Mesendoderm (in vitro differentiated cells): Measurements from ENCODE around the gene MYO1C.

Source experiments
- DNase-seq: peaks from one replicate; pipeline ENCODE4 v3.0.0; 2013
- H2AK5ac ChIP-seq: 2 replicates; pipeline ENCODE4 v1.6.1; 2013; ENCODE audit warnings: low read length, inconsistent platforms
- H2BK120ac ChIP-seq: 2 replicates; pipeline ENCODE4 v1.6.1; 2013; ENCODE audit warnings: low read depth, mild to moderate bottlenecking, low read length, moderate library complexity, mixed read lengths
- H2BK15ac ChIP-seq: replicated peaks from 2 replicates; pipeline ENCODE4 v1.6.1; 2013; ENCODE audit warnings: low read depth, mild to moderate bottlenecking, moderate library complexity
- H2BK5ac ChIP-seq: 2 replicates; pipeline ENCODE4 v1.6.1; 2013; ENCODE audit warnings: low read length, inconsistent platforms
- H3K18ac ChIP-seq: 2 replicates; pipeline ENCODE4 v1.6.1; 2013; ENCODE audit warnings: mild to moderate bottlenecking, low read length, mixed read lengths
- H3K23ac ChIP-seq: one replicate; pipeline ENCODE4 v1.6.1; 2013; ENCODE audit warnings: low read length
- H3K27ac ChIP-seq: 2 replicates; pipeline ENCODE4 v1.5.1; 2013; ENCODE audit warnings: low read depth, mild to moderate bottlenecking, inconsistent platforms, low read length, moderate library complexity
- H3K27me3 ChIP-seq: 2 replicates; pipeline ENCODE4 v1.6.1; 2013; ENCODE audit warnings: low read length, control low read depth, mild to moderate bottlenecking, inconsistent platforms; ENCODE audit not compliant: insufficient read depth, poor library complexity
- H3K36me3 ChIP-seq: 2 replicates; pipeline ENCODE4 v1.6.1; 2013; ENCODE audit warnings: low read length, inconsistent platforms; ENCODE audit not compliant: control insufficient read depth, insufficient read depth
- H3K4ac ChIP-seq: one replicate; pipeline ENCODE4 v1.6.1; 2013; ENCODE audit warnings: low read depth, mild to moderate bottlenecking, low read length, moderate library complexity
- H3K4me1 ChIP-seq: 2 replicates; pipeline ENCODE4 v1.6.1; 2013; ENCODE audit warnings: low read depth, low read length, inconsistent platforms; ENCODE audit not compliant: control insufficient read depth
- H3K4me2 ChIP-seq: 2 replicates; pipeline ENCODE4 v1.6.1; 2013; ENCODE audit warnings: low read length
- H3K4me3 ChIP-seq: 2 replicates; pipeline ENCODE4 v1.5.1; 2013; ENCODE audit warnings: mild to moderate bottlenecking, low read length
- H3K56ac ChIP-seq: one replicate; pipeline ENCODE4 v1.6.1; 2013; ENCODE audit warnings: low read length
- H3K79me1 ChIP-seq: 2 replicates; pipeline ENCODE4 v1.6.1; 2013; ENCODE audit warnings: low read length, inconsistent platforms
- H3K79me2 ChIP-seq: 2 replicates; pipeline ENCODE4 v1.6.1; 2013; ENCODE audit warnings: mild to moderate bottlenecking, low read length; ENCODE audit not compliant: control insufficient read depth, insufficient read depth
- H3K9ac ChIP-seq: 2 replicates; pipeline ENCODE4 v1.6.1; 2013; ENCODE audit warnings: low read length, inconsistent platforms
- H4K5ac ChIP-seq: one replicate; pipeline ENCODE4 v1.6.1; 2013; ENCODE audit warnings: low read length
- H4K8ac ChIP-seq: one replicate; pipeline ENCODE4 v1.6.1; 2013; ENCODE audit warnings: low read depth, mild to moderate bottlenecking, control low read depth, low read length, moderate library complexity
- WGBS: extraction: QIAGEN DNeasy Blood & Tissue Kit; methylation state at CpG from one replicate; pipeline ENCODE4 v1.1.7; 2013; ENCODE audit warnings: low lambda C conversion rate, missing lambda C conversion rate; ENCODE audit not compliant: insufficient coverage; ENCODE audit errors: extremely low coverage; 5-methylcytosine and 5-hydroxymethylcytosine counted together

MYO1C gene

DNA sequence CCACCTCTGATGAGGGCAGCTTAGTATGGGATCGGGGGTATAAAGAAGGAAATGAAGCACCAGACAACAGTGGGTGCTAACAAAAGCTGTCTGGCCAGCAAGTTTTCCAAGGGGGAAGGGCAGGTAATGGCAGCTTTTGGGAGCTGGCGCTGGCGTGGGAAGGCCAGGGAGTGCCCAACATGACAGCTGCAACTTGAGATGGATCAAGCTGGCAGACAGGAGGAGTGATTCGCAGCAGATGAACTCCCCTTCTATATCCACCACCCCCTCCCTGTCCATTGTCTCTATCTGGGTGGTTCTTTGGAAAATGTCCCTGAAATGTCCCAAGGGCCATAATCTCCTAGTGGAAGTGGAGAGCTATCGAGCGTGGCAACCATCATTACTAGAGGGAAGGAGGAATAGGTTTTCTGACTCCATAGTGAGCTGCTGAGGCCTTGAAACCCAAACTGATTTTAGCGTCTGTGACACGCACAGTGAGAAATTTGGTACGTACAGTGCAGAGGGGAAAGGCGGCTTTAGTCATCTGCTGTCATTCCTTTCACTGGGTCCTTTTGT, 28.7 kb upstream of the MYO1C start:
- Histone ChIP-seq H3K4me3 (no peak overlapping the region), H3K4me2 (no peak overlapping the region), H3K27ac (no peak overlapping the region), H3K79me2 (no peaks in the 10 kb centered on the region), H3K9ac (no peak overlapping the region), H3K4me1 (no peaks in the 10 kb centered on the region), H4K5ac (no peak overlapping the region), H3K36me3 (no peaks in the 10 kb centered on the region), H3K18ac (no peak overlapping the region), H2BK120ac (no peak overlapping the region), H3K23ac (no peak overlapping the region), H3K4ac (no peak overlapping the region), H2BK15ac (no peak overlapping the region), H3K56ac (no peak overlapping the region), H3K79me1 (peaks cover under 1% of the 10 kb centered on the region), H2BK5ac (no peak overlapping the region), H4K8ac (no peak overlapping the region), H3K27me3 (no peaks in the 10 kb centered on the region), H2AK5ac (no peak overlapping the region)
- no peak for DNase-seq
- no CpG with 5 or more reads among the region's 10 CpGs for WGBS

DNA sequence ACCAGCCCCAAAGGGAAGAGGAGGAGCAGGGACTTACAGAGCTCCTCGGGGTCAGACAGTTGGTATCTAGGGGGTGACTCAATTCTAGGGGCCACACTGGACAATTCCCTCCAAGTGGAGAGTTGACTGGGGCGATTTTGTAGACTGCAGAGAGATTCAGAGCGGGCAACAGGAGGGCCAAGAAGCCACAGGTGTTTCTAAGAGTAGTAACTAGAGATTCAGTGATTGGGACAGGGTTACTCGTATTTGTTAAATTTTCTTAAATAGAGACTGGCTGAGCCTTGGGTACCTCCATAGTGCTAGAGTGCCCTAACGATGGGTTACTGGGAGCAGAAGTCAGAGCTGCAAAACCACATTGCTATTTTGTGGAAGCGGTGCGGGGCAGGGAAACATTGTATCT, 27.2 kb upstream of the MYO1C start:
- Histone ChIP-seq H3K4ac (no peak overlapping the region), H3K4me1 (peaks cover 1% of the 10 kb centered on the region), H4K5ac (no peak overlapping the region), H4K8ac (no peak overlapping the region), H3K79me1 (peaks cover 2% of the 10 kb centered on the region), H3K79me2 (no peaks in the 10 kb centered on the region), H3K56ac (no peak overlapping the region), H3K36me3 (no peaks in the 10 kb centered on the region), H3K9ac (no peak overlapping the region), H3K4me3 (no peak overlapping the region), H3K4me2 (no peak overlapping the region), H3K23ac (no peak overlapping the region), H3K27ac (no peak overlapping the region), H2BK15ac (no peak overlapping the region), H2BK120ac (no peak overlapping the region), H2AK5ac (no peak overlapping the region), H3K27me3 (no peaks in the 10 kb centered on the region), H3K18ac (no peak overlapping the region), H2BK5ac (no peak overlapping the region)
- WGBS = no CpG with 5 or more reads among the region's 7 CpGs
- no peak for DNase-seq

DNA sequence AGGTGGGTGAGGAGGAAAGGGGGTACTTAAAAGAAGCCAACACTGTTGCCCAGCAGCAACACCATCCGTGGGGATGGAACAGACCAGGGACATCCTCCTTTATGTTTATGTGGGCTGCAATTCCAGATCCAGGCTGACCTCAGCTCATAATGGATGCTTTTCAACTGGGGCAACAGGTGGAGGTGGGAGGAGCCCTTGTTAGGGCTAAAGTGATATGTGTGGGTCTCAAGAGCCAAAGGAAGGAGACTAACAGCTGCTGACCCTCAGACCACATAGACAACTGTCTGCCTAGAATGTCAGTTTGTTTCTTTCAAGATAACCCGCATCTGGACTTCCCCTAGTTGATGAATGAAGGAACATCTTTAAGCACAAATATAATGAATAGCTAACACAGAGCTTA, 25.9 kb upstream of the MYO1C start:
- Histone ChIP-seq H3K9ac (no peak overlapping the region), H3K79me1 (peaks cover 2% of the 10 kb centered on the region), H3K18ac (no peak overlapping the region), H4K5ac (no peak overlapping the region), H3K4me1 (peaks cover 1% of the 10 kb centered on the region), H3K23ac (no peak overlapping the region), H2BK5ac (no peak overlapping the region), H3K4ac (no peak overlapping the region), H3K4me3 (no peak overlapping the region), H2BK15ac (no peak overlapping the region), H3K27me3 (no peaks in the 10 kb centered on the region), H2AK5ac (no peak overlapping the region), H4K8ac (no peak overlapping the region), H3K36me3 (no peaks in the 10 kb centered on the region), H3K27ac (no peak overlapping the region), H2BK120ac (no peak overlapping the region), H3K79me2 (no peaks in the 10 kb centered on the region), H3K4me2 (no peak overlapping the region), H3K56ac (no peak overlapping the region)
- no peak for DNase-seq
- WGBS = no CpG with 5 or more reads among the region's 2 CpGs

DNA sequence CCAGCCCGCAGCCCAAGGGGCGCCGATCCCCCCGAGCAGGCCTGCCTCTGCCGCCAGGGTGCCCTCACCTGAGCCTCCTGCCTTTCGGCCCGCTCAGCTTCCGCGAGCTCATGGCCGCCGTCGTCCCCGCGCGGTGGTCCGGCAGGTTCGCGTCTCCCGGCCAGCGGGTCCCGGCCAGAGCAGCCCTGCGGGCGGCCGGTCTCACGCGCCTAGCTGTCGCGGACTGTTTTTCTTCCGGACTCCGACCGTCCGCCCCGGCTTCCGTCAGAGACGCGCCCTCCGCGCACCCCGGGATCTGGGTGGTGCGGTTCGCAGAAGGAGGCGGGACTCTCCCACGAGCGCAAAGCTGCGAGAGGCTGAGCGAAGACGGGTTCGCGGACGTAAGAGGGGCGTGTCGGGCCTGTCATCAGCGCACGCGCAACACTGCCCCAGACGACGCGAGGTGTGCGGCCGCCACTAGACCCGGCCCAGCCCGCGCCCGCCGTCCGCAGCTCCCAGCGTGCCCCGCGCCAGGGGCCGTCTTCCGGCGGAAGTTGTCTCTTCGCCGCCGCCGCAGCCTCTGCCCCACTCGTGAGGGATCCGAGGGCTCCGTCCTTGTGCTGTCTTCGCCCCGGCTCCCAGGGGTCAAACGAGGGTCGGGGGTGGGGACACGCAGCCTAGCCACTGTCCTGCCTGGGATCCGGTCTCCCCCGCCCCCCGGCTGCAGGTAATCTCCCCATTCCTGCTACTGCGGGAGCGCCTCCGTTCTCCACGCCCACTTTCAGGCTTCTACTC, 24.1 kb upstream of the MYO1C start, which contains the start of gene INPP5K:
INPP5K (minus strand) TSS at position 225 of the 774 bp plus-strand sequence; CDS start at position 112, 113 bp downstream.
- no peak within 1 kb of the TSS for H2BK120ac ChIP-seq
- no peak within 1 kb of the TSS for H3K18ac ChIP-seq
- no peak within 1 kb of the TSS for H3K23ac ChIP-seq
- peak within 1 kb of the TSS; percentile 96 for H3K56ac ChIP-seq
- peak within 1 kb of the TSS; percentile 72 for H3K27ac ChIP-seq
- peaks cover 1% of the 10 kb centered on the region for H3K4me1 ChIP-seq
- H3K9ac ChIP-seq = peak within 1 kb of the TSS; percentile 99
- peak within 1 kb of the TSS; percentile 79 for H3K4ac ChIP-seq
- no peaks in the 10 kb centered on the region for H3K36me3 ChIP-seq
- no peaks in the 10 kb centered on the region for H3K27me3 ChIP-seq
- H2BK5ac ChIP-seq = no peak within 1 kb of the TSS
- WGBS = no CpG with 5 or more reads among the region's 91 CpGs
- no peak within 1 kb of the TSS for H2BK15ac ChIP-seq
- no peaks in the 10 kb centered on the region for H3K79me2 ChIP-seq
- peak within 1 kb of the TSS; percentile 94 for H3K4me3 ChIP-seq
- no peak within 1 kb of the TSS for H4K5ac ChIP-seq
- no peak within 1 kb of the TSS for H4K8ac ChIP-seq
- no peak within 1 kb of the TSS for H2AK5ac ChIP-seq
- peak within 1 kb of the TSS; percentile 91 for H3K4me2 ChIP-seq
- DNase-seq = peak; percentile 97
- peaks cover 2% of the 10 kb centered on the region for H3K79me1 ChIP-seq

DNA sequence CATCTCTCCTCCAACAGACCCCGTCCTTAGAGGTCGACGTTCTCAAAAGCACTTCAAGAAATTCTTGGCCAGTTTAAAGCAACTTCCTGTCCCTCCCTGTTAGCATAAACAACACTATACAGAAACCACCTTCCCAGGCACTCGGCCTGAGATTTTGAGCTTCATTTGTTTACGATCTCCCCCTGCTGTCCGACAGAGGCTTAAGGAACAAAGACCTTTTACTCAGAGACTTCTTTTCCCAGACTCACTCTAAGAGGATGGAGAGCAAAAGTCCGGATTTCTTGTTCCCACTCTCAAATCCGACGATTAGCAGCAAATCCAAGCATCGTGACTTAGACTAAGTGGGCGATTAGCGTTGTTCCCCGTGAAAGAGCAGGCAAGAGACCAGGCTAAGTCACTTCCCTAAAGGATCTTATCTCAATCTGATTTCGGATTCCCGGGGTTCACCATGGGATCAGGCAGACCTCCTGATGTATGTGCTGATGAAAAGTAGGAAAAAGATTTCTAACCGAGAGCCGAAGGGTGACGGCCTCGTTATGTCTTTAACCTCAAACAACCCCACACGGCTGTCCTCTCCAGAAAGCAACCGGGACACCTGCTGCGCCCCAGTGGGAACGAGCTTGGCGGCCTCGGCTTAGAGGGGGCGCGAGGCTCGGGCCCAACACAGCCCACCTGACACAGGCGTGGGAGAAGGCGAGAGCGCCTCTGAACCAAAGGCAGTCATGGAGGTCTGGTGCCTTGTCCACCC, 23.3 kb upstream of the MYO1C start:
- peaks cover 1% of the 10 kb centered on the region for H3K4me1 ChIP-seq
- H2BK120ac ChIP-seq = no peak overlapping the region
- no peak overlapping the region for H2BK5ac ChIP-seq
- H3K9ac ChIP-seq = peak overlapping the region; percentile 80
- H2AK5ac ChIP-seq = no peak overlapping the region
- no peak overlapping the region for H4K8ac ChIP-seq
- H3K27me3 ChIP-seq = no peaks in the 10 kb centered on the region
- no peak overlapping the region for H3K23ac ChIP-seq
- DNase-seq = peak; percentile 93
- peak overlapping the region; percentile 74 for H3K4me3 ChIP-seq
- no peak overlapping the region for H3K18ac ChIP-seq
- H3K79me2 ChIP-seq = no peaks in the 10 kb centered on the region
- H3K4me2 ChIP-seq = peak overlapping the region; percentile 91
- H3K4ac ChIP-seq = no peak overlapping the region
- no peaks in the 10 kb centered on the region for H3K36me3 ChIP-seq
- H3K56ac ChIP-seq = peak overlapping the region; percentile 85
- H4K5ac ChIP-seq = no peak overlapping the region
- no peak overlapping the region for H2BK15ac ChIP-seq
- H3K27ac ChIP-seq = no peak overlapping the region
- H3K79me1 ChIP-seq = peaks cover 2% of the 10 kb centered on the region
- WGBS = no CpG with 5 or more reads among the region's 31 CpGs
